IPS-20b (cell line): Measurements from ENCODE around the gene SHC3.
"Not testable (repeated sequence)": the region's sequence is repeated elsewhere in the genome, so short reads cannot be mapped to it uniquely, and the experiment has no call there.

Experiments
- H3K27ac ChIP-seq: one replicate; pipeline ENCODE4 v1.5.1; 2013; ENCODE audit warnings: low read length
- H3K27me3 ChIP-seq: 2 replicates; pipeline ENCODE4 v1.6.1; 2013; ENCODE audit warnings: mild to moderate bottlenecking, low read length, inconsistent platforms; ENCODE audit not compliant: insufficient read depth
- H3K36me3 ChIP-seq: 2 replicates; pipeline ENCODE4 v1.6.1; 2013; ENCODE audit warnings: low read depth, mild to moderate bottlenecking, inconsistent platforms, low read length, moderate library complexity; ENCODE audit not compliant: insufficient read depth
- H3K4me1 ChIP-seq: 2 replicates; pipeline ENCODE4 v1.6.1; 2013; ENCODE audit warnings: mild to moderate bottlenecking, control low read depth, inconsistent platforms, low read length, moderate library complexity; ENCODE audit not compliant: insufficient read depth
- H3K4me3 ChIP-seq: 2 replicates; pipeline ENCODE4 v1.5.1; 2013; ENCODE audit warnings: mild to moderate bottlenecking, low read length, inconsistent platforms
- H3K9ac ChIP-seq: 2 replicates; pipeline ENCODE4 v1.6.1; 2013; ENCODE audit warnings: low read depth, mild to moderate bottlenecking, inconsistent platforms, low read length, moderate library complexity
- H3K9me3 ChIP-seq: 2 replicates; pipeline ENCODE4 v1.6.1; 2013; ENCODE audit warnings: mild to moderate bottlenecking, low read depth, low read length, inconsistent platforms; ENCODE audit not compliant: insufficient read depth

Gene SHC3

DNA sequence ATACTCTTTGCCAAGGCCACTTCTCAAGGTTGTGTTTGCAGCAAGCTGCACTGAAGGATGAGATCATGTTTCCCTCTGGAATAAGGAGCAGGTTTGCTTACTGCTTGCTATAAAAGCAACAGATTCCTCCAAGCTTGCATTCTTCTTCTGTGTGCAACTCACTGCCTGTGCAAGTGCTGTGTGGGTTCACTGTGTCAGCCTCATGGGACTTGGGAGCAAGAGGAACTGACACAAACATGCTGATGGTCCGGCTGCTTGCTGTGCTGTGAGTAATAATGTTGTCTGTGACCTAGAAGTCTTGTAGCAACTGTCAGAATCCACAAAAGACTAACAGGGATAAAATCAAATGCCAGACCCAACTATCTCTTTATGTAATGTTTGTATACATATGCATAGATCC, 33.6 kb upstream of the SHC3 start:
- H3K9ac ChIP-seq = no peak overlapping the region
- 0 out of 2 replicates have a peak, but pooled peaks cover 5% of the 10 kb centered on the region for H3K4me1 ChIP-seq
- H3K9me3 ChIP-seq = peaks cover 5% of the 10 kb centered on the region; the same call in 1 of the 2 replicates
- no peak overlapping the region for H3K27ac ChIP-seq
- H3K27me3 ChIP-seq = no peaks in the 10 kb centered on the region; the same call in 1 of the 2 replicates
- H3K36me3 ChIP-seq = no peaks in the 10 kb centered on the region
- H3K4me3 ChIP-seq = no peak overlapping the region

DNA sequence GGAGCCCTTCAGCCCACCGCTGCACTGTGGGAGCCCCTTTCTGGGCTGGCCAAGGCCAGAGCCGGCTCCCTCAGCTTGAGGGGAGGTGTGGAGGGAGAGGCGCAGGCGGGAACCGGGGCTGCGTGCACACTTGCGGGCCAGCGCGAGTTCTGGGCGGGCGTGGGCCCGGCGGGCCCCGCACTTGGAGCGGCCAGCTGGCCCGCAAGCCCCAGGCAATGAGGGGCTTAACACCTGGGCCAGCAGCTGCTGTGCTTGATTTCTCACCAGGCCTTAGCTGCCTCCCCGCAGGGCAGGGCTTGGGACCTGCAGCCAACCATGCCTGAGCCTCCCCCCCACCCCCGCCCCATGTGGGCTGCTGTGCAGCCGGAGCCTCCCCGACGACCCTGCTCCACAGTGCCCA, 30.7 kb upstream of the SHC3 start:
- not testable (repeated sequence) for H3K27ac ChIP-seq, H3K36me3 ChIP-seq, H3K27me3 ChIP-seq, H3K4me1 ChIP-seq, H3K4me3 ChIP-seq, H3K9ac ChIP-seq, H3K9me3 ChIP-seq

DNA sequence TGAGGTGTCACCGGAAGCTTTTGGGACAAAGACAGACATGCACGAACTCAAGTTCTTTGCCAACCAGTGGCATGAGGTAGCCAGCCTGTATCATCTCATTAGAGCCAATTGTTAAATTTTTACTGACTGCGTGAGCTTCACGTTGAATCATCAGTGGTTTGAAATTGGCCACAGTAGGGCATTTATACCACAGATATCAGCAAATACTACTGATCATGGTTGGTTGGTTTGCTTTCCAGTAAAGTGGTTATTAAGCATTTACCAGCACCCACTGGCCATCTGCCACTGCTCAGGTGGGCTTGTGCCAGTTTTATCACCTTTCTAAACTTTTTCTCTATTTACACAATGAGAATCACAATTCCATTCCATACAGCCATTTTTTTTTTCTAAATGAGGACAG, 28.4 kb upstream of the SHC3 start:
- no peaks in the 10 kb centered on the region; the same call in 1 of the 2 replicates for H3K27me3 ChIP-seq

DNA sequence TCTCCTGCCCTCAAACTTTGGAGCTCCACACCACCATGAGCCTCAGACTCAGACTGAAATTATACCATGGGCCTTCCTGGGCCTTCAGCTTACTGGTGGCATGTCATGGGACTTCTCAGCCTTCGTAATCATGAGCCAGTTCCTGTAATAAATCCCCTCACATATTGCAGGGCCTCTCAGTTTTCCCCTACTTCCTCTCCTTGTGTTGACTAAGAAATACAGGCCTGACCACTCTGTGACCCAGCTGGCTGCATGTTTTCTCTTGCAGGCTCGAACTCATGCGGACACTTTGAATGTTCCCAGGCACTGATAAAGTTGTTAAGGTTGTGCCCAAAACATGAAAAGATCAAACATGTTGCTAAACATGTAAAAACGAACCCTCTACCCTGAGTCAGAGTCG, 26.2 kb upstream of the SHC3 start:
- H3K9me3 ChIP-seq = no peaks in the 10 kb centered on the region
- no peak overlapping the region for H3K9ac ChIP-seq
- no peaks in the 10 kb centered on the region for H3K4me1 ChIP-seq
- H3K27ac ChIP-seq = no peak overlapping the region
- no peaks in the 10 kb centered on the region; the same call in 1 of the 2 replicates for H3K27me3 ChIP-seq
- H3K36me3 ChIP-seq = no peaks in the 10 kb centered on the region
- no peak overlapping the region for H3K4me3 ChIP-seq

More for the DNA sequence above, 28.4 kb upstream of the SHC3 start:
- Histone ChIP-seq H3K36me3 (no peaks in the 10 kb centered on the region), H3K9ac (no peak overlapping the region), H3K4me1 (no peaks in the 10 kb centered on the region), H3K9me3 (0 out of 2 replicates have a peak, but pooled peaks cover under 1% of the 10 kb centered on the region), H3K4me3 (no peak overlapping the region), H3K27ac (no peak overlapping the region)

DNA sequence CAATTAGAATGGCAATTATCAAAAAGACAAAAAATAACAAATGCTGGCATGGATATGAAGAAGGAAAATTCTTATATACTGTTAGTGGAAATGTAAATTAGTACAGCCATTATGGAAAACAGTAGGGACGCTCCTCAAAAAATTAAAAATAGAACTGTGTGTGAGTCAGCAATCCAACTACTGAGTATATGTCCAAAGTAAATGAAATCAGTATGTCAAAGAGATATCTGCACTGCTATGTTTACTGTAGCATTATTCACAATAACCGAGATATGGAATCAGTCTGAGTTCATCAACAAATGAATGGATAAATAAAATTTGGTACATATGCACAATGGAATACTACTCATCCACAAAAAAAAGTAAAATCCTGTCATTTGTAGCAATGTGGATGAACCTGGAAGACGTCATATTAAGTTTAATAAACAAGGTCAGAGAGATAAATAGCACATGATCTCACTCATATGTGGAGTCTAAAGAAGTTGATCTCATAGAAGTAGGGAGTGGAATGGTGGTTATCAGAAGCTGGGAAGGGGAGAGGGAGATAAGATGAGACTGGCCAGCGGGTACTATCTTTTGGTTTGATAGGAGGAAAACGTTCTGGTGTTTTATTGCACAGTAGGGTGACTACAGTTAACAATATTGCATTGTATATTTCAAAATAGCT, 16.6 kb upstream of the SHC3 start:
- Histone ChIP-seq H3K9me3 (peaks cover 5% of the 10 kb centered on the region; the same call in 1 of the 2 replicates), H3K4me1 (no peaks in the 10 kb centered on the region; the same call in 1 of the 2 replicates), H3K4me3 (no peak overlapping the region), H3K36me3 (no peaks in the 10 kb centered on the region), H3K9ac (no peak overlapping the region), H3K27ac (no peak overlapping the region), H3K27me3 (no peaks in the 10 kb centered on the region)

DNA sequence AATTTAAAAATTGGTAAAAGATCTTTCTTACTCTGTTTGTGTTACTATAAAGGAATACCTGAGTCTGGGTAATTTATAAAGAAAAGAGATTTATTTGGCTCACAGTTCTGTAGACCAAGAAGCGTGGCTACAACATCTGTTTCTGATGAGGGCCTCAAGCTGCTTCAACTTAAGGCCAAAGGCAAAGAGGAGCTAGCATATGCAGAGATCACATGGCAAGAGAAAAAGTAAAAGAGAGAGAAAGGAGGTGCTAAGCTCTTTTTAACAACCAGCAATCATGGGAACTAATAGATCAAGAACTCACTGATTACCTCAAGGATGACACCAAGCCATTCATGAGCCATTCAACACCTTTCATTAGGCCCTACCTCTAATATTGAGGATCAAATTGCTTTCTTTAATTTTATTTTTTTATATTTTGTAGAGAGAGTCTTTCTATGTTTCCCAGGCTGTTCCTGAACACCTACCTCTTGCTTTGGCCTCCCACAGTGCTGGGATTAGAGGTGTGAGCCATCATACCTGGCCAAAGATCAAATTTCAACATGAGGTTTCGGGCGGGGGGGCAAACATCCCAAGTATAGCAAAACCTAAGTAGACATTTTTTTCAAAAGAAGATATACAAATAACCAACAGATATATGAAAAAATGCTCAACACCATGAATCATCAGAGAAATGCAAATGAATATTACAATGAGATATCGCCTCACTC, 16.0 kb upstream of the SHC3 start:
- Histone ChIP-seq H3K4me1 (no peaks in the 10 kb centered on the region; the same call in 1 of the 2 replicates), H3K4me3 (no peak overlapping the region), H3K27ac (no peak overlapping the region), H3K27me3 (no peaks in the 10 kb centered on the region), H3K9me3 (peaks cover 5% of the 10 kb centered on the region; the same call in 1 of the 2 replicates), H3K36me3 (no peaks in the 10 kb centered on the region), H3K9ac (no peak overlapping the region)

- Histone ChIP-seq H3K27ac (no peak overlapping the region), H3K4me1 (no peaks in the 10 kb centered on the region; the same call in 1 of the 2 replicates), H3K36me3 (no peaks in the 10 kb centered on the region), H3K27me3 (no peaks in the 10 kb centered on the region), H3K9me3 (no peaks in the 10 kb centered on the region), H3K9ac (no peak overlapping the region), H3K4me3 (no peak overlapping the region)
These were observed 12.4 kb upstream of the SHC3 start for GRCh38 chr9:89191004-89191403.

DNA sequence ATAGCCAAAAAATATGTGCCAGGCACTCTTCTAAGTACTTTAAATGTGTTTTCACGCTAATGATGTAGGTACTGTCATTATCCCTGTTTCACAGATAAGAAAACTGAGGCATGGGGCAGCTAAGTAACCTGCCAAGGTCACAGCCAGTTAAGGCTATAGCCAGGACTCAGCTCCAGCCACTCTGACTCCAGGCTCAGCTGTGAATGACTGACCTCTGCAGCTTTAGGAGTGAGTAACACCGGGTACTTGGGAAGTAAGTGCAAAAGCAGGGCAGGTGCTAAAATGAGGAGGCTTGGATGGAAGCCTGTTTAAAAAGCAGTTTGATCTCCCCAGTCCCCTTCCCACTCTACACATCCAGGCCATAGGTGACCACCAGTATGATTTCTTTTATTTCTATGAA, 10.6 kb upstream of the SHC3 start:
- H3K9ac ChIP-seq = no peak overlapping the region
- no peaks in the 10 kb centered on the region for H3K9me3 ChIP-seq
- H3K27ac ChIP-seq = no peak overlapping the region
- H3K27me3 ChIP-seq = no peaks in the 10 kb centered on the region; the same call in 1 of the 2 replicates
- H3K4me1 ChIP-seq = no peaks in the 10 kb centered on the region; the same call in 1 of the 2 replicates
- H3K4me3 ChIP-seq = no peak overlapping the region
- no peaks in the 10 kb centered on the region for H3K36me3 ChIP-seq

- Histone ChIP-seq H3K9me3 (no peaks in the 10 kb centered on the region), H3K36me3 (no peaks in the 10 kb centered on the region), H3K9ac (no peak overlapping the region), H3K4me1 (no peaks in the 10 kb centered on the region), H3K27me3 (no peaks in the 10 kb centered on the region; the same call in 1 of the 2 replicates), H3K27ac (no peak overlapping the region), H3K4me3 (no peak overlapping the region)
These were observed 9.3 kb upstream of the SHC3 start for GRCh38 chr9:89187950-89188349.

GRCh38 chr9:89187541-89187940, 8.9 kb upstream of the SHC3 start:
- Histone ChIP-seq H3K4me3 (no peak overlapping the region), H3K27me3 (no peaks in the 10 kb centered on the region; the same call in 1 of the 2 replicates), H3K4me1 (no peaks in the 10 kb centered on the region), H3K27ac (no peak overlapping the region), H3K9ac (no peak overlapping the region), H3K36me3 (no peaks in the 10 kb centered on the region), H3K9me3 (no peaks in the 10 kb centered on the region)

GRCh38 chr9:89186960-89187359, 8.3 kb upstream of the SHC3 start:
- H3K4me1 ChIP-seq = no peaks in the 10 kb centered on the region
- no peak overlapping the region for H3K4me3 ChIP-seq
- H3K9me3 ChIP-seq = no peaks in the 10 kb centered on the region
- H3K27me3 ChIP-seq = no peaks in the 10 kb centered on the region; the same call in 1 of the 2 replicates
- no peaks in the 10 kb centered on the region for H3K36me3 ChIP-seq
- no peak overlapping the region for H3K9ac ChIP-seq
- H3K27ac ChIP-seq = no peak overlapping the region

- no peak overlapping the region for H3K9ac ChIP-seq
- H3K36me3 ChIP-seq = no peaks in the 10 kb centered on the region
- H3K9me3 ChIP-seq = no peaks in the 10 kb centered on the region
- H3K4me1 ChIP-seq = no peaks in the 10 kb centered on the region; the same call in 1 of the 2 replicates
- H3K27ac ChIP-seq = no peak overlapping the region
- H3K27me3 ChIP-seq = no peaks in the 10 kb centered on the region; the same call in 1 of the 2 replicates
- H3K4me3 ChIP-seq = no peak overlapping the region
These were observed 7.4 kb upstream of the SHC3 start for GRCh38 chr9:89185980-89186379.
